HL-60 (cell line): ENCODE measurements around the gene RARS2.

Experiments
- DNase-seq, 2 experiments: peaks; one replicate each; pipeline ENCODE4 v3.0.0-alpha.2; 2010 to 2020; ENCODE audit warnings: low read depth in 1 of 2, low spot score in 1 of 2
- H3K27ac ChIP-seq: fragments of 250-450 bp; sonication (Bioruptor Pico); replicated peaks from 2 replicates; pipeline ENCODE4 v1.5.1; 2020; ENCODE audit warnings: mild to moderate bottlenecking, moderate library complexity
- H3K27me3 ChIP-seq: fragments of 250-450 bp; sonication (Bioruptor Pico); 2 replicates; pipeline ENCODE4 v1.5.1; 2021; ENCODE audit warnings: mild to moderate bottlenecking, moderate library complexity; ENCODE audit not compliant: insufficient read depth, poor library complexity, severe bottlenecking
- H3K4me3 ChIP-seq: replicated peaks from 2 replicates; pipeline ENCODE4 v1.5.1; 2011; ENCODE audit warnings: mild to moderate bottlenecking, control low read depth, low read length; ENCODE audit not compliant: insufficient read depth
- CTCF ChIP-seq: IDR thresholded peaks from one replicate; pipeline ENCODE4 v1.5.1; 2011; ENCODE audit warnings: low read length, control low read depth, inconsistent platforms; ENCODE audit not compliant: insufficient read depth
- GABPA ChIP-seq: IDR thresholded peaks from 2 replicates; pipeline ENCODE4 v1.6.1; 2012; ENCODE audit warnings: low read depth
- POLR2AphosphoS5 ChIP-seq: IDR thresholded peaks from 2 replicates; pipeline ENCODE4 v1.6.1; 2012; ENCODE audit warnings: low read depth
- REST ChIP-seq: IDR thresholded peaks from 2 replicates; pipeline ENCODE4 v1.6.1; 2012; ENCODE audit warnings: low read depth; ENCODE audit not compliant: insufficient replicate concordance
- SPI1 ChIP-seq: IDR thresholded peaks from 2 replicates; pipeline ENCODE4 v1.6.1; 2012; ENCODE audit warnings: low read depth, mild to moderate bottlenecking, borderline replicate concordance

Gene RARS2

GRCh38 chr6:87633851-87634250 is 44.1 kb upstream of the RARS2 start:
- no peak overlapping the region for H3K4me3 ChIP-seq
- H3K27ac ChIP-seq = no peak overlapping the region
- H3K27me3 ChIP-seq = no peaks in the 10 kb centered on the region
- TF ChIP-seq GABPA (no peak), SPI1 (no peak), REST (no peak), CTCF (no peak), POLR2AphosphoS5 (no peak)
- DNase-seq = no peak

- H3K27ac ChIP-seq = no peak overlapping the region
- H3K27me3 ChIP-seq = no peaks in the 10 kb centered on the region
- H3K4me3 ChIP-seq = no peak overlapping the region
- DNase-seq = no peak
- TF ChIP-seq POLR2AphosphoS5 (no peak), CTCF (no peak), GABPA (no peak), REST (no peak), SPI1 (no peak)
These were observed 41.0 kb upstream of the RARS2 start for GRCh38 chr6:87630746-87631145.

GRCh38 chr6:87628881-87629280 is 39.1 kb upstream of the RARS2 start:
- TF ChIP-seq POLR2AphosphoS5 (no peak), SPI1 (no peak), CTCF (no peak), REST (no peak), GABPA (no peak)
- no peaks in the 10 kb centered on the region for H3K27me3 ChIP-seq
- DNase-seq = no peak

More at GRCh38 chr6:87628881-87629280, 39.1 kb upstream of the RARS2 start:
- Histone ChIP-seq H3K4me3 (no peak overlapping the region), H3K27ac (no peak overlapping the region)
